Naive B cell (primary cell): ENCODE measurements around the gene PSD4. TPM values are rescaled to one million over a fixed set of nuclear protein-coding genes. Genes with fewer than 3 reads are reported as not detected.
A peak's percentile ranks its signal among the peaks of the same experiment; 100 is the strongest.

Source experiments
- ATAC-seq, 2 donors: fragments of 150-1000 bp; cut with Tn5 transposase; 2 replicates each; pipeline ENCODE4 v1.10.0; 2021; ENCODE audit warnings: low read depth in 2 of 2, mild to moderate bottlenecking in 2 of 2, moderate library complexity in 2 of 2
- DNase-seq: peaks from one replicate; pipeline ENCODE4 v3.0.0; 2022
- H3K27ac Mint-ChIP-seq, 6 donors: one replicate each; pipeline ENCODE4 v1.8.0; 2020 to 2022; ENCODE audit warnings: mild to moderate bottlenecking in 6 of 6, mixed read lengths in 6 of 6, moderate library complexity in 5 of 6, inconsistent platforms in 2 of 6
- H3K27me3 Mint-ChIP-seq, 3 donors: one replicate each; pipeline ENCODE4 v1.8.0; 2021 to 2022; ENCODE audit warnings: mixed read lengths in 3 of 3, mild to moderate bottlenecking in 1 of 3
- H3K36me3 Mint-ChIP-seq, 2 donors: one replicate each; pipeline ENCODE4 v1.8.0; 2020 to 2022; ENCODE audit warnings: mixed read lengths in 2 of 2, inconsistent platforms in 1 of 2, mild to moderate bottlenecking in 1 of 2
- H3K4me1 Mint-ChIP-seq, 3 donors: one replicate each; pipeline ENCODE4 v1.8.0; 2020 to 2022; ENCODE audit warnings: mixed read lengths in 3 of 3, inconsistent platforms in 1 of 3, mild to moderate bottlenecking in 1 of 3, moderate library complexity in 1 of 3
- H3K4me3 Mint-ChIP-seq, 8 donors: one replicate each; pipeline ENCODE4 v1.8.0; 2020 to 2022; ENCODE audit warnings: mild to moderate bottlenecking in 8 of 8, mixed read lengths in 8 of 8, moderate library complexity in 8 of 8, inconsistent platforms in 2 of 8
- H3K9me3 Mint-ChIP-seq, 7 donors: one replicate each; pipeline ENCODE4 v1.8.0; 2020 to 2022; ENCODE audit warnings: mixed read lengths in 7 of 7, mild to moderate bottlenecking in 5 of 7, inconsistent platforms in 2 of 7, moderate library complexity in 1 of 7
- polyA plus RNA-seq, 6 donors: library from polyadenylated mRNA; unstranded; fragments of 300-500 nt; fragmentation: Illumina TruSeq; gene quantifications; one replicate each; pipeline ENCODE4 v1.2.3, GENCODE V29; 2021; ENCODE audit warnings: low read depth in 6 of 6

The PSD4 gene
- polyA plus RNA-seq, 6 donors from 2014 or later = 16.2 to 47.5 (median 29.1) TPM

DNA sequence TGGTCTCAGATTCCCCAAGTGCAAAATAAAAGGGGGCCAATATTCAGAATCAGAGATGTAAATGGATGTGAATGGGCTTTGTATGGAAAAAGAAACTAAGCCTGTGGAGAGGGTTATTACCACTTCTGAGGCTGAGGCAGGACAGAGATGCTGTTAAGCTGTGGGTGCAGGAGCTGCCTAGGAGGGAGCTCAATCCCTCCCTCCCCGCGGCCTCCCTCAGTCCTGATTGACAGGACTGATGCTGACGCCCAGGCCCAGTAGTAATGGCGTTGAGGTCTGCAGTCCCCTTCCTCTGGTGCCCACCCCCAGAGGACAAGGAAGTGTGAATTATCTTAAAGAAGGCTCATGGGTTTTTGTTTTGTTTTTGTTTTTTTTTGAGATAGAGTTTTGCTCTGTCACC, 40.4 kb downstream of the PSD4 start:
- Mint-ChIP-seq H3K4me3 (no peak overlapping the region), H3K9me3 (no peaks in the 10 kb centered on the region), H3K36me3 (no peaks in the 10 kb centered on the region), H3K27me3 (peaks cover 8 to 32% (median 27%) of the 10 kb centered on the region in 3 donors), H3K27ac (peak overlapping the region in 1 of 6 donors; percentile 54), H3K4me1 (peaks cover 25 to 26% (median 25%) of the 10 kb centered on the region in 3 donors)
- ATAC-seq (no peak), DNase-seq (no peak)

DNA sequence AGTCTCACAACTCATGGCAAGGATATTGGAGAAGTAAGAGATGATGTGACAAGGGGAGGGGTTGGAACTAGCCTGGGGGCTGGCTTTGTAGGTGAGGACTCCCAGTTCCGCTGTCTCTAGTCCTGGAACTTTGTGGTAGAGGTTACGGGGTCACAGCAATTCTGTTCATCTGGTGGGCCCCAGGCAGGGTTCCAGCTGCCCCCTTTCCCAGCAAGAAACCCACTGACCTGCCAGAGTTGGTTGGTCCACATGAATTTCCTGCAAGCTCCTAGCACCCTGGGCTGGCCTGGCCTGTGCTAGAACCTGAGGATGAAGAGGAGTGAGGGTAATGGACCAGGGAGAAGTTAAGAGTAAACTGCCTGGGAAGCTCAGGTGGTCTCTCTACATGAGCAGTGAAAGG, 41.3 kb downstream of the PSD4 start:
- H3K27ac Mint-ChIP-seq = no peak overlapping the region
- no peaks in the 10 kb centered on the region for H3K36me3 Mint-ChIP-seq
- no peak overlapping the region for H3K4me3 Mint-ChIP-seq
- H3K9me3 Mint-ChIP-seq = no peaks in the 10 kb centered on the region
- no peak for DNase-seq
- no peak for ATAC-seq
- peaks cover 8 to 32% (median 27%) of the 10 kb centered on the region in 3 donors for H3K27me3 Mint-ChIP-seq
- H3K4me1 Mint-ChIP-seq = peaks cover 23 to 26% (median 25%) of the 10 kb centered on the region in 3 donors

DNA sequence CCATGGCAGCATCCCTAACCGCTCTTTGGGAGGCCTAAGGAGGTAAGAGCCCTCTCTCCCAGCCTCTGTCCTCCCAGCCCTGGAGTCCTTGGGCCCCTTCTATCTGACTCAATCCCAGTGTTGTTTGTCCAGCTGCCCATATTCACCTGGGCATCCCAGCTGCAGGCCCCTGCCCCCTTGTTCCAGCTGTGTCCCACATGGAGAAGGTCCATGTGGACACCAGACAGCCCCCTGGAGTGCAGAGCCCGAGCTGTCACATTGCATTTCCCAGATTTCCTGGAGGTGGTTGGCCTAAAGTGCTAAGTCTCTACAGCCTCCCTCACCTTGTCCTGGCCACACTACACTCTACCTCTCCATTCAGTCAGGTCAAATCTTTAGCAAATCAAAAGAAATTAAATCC, 42.5 kb downstream of the PSD4 start:
- DNase-seq = no peak
- no peaks in the 10 kb centered on the region for H3K9me3 Mint-ChIP-seq
- peaks cover 19 to 26% (median 25%) of the 10 kb centered on the region in 3 donors for H3K4me1 Mint-ChIP-seq
- H3K27ac Mint-ChIP-seq = no peak overlapping the region
- ATAC-seq = no peak
- H3K4me3 Mint-ChIP-seq = no peak overlapping the region
- no peaks in the 10 kb centered on the region for H3K36me3 Mint-ChIP-seq
- H3K27me3 Mint-ChIP-seq = peaks cover 8 to 32% (median 27%) of the 10 kb centered on the region in 3 donors

DNA sequence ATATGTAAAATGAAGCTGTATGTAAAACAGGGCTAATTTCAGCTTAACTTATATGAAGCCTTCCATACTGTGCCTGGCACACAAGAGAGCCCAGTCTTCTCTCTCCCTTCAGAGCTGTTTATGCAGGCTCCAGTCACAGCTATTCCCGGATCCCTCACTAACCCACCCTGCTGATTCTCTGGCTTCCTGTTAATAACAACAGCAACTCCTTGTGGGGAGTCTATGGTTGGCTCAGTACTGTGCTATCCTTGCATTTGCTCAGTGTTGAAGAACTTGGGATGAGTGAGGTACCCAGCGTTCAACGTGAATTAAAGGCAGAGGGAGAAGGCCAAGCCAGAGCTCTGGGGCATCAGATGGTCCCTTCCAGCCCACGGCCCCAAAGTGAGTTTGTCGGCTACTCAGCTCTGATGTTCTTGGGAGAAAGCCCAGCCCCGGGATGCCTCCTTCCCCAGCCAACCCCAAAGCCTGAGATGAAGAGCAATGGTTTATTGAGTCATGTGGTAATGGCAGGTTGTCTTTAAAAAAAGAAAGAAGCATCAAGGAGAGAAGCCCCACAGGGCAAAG, 43.2 kb downstream of the PSD4 start:
- H3K27ac Mint-ChIP-seq = peak overlapping the region in 3 of 6 donors; percentile 32 to 78 (median 34)

DNA sequence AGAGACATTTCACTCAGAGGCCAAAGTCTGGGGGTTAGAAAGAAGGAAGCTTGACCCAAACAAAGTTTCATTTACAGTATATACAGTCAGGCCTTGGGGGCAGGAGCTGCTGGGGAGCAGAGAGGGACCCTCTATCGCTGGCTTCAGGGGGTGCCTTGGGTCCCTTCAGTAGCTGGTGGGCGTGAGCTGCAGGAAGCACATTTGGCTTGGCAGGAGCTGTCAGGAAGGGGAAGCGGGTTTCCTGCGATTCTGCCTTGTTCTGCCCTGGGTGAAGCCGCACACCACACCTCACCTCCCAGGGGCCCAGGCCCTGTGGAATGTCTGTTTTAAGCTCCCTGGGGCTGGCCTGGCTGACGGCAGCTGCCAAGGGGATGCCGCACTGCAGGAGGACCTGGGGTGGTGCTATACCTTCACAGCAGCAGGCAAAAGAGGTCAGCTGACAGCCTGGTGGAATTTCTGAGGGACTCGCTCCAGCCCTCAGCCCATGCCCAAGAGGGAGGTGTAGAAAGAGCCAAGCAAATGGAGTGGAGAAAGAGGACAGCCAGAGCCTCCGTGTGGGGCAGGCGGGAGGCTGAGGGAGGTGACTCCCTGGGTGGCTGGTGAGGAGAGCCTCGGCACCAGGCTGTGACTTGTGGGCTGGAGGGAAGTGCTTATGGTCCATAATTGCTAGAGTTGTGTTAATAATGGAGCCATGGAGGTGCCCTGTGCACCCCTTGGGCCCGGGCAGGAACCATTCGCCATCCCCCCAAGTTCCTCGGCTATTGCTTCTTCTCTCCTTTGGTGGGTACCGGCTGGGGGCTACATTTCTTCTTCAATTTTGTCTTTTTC, 43.9 kb downstream of the PSD4 start:
- H3K36me3 Mint-ChIP-seq = no peaks in the 10 kb centered on the region
- H3K27ac Mint-ChIP-seq = peak overlapping the region in 2 of 6 donors; percentile 79 to 80
- no peaks in the 10 kb centered on the region for H3K9me3 Mint-ChIP-seq
- no peak for DNase-seq
- peak overlapping the region in 4 of 8 donors; percentile 7 to 34 (median 30) for H3K4me3 Mint-ChIP-seq
- peaks cover 8 to 24% (median 19%) of the 10 kb centered on the region in 3 donors for H3K27me3 Mint-ChIP-seq
- peak; percentile 25 to 50 for ATAC-seq
- H3K4me1 Mint-ChIP-seq = peaks cover 19 to 25% (median 21%) of the 10 kb centered on the region in 3 donors

More for the DNA sequence above, 43.2 kb downstream of the PSD4 start:
- Mint-ChIP-seq H3K36me3 (no peaks in the 10 kb centered on the region), H3K4me1 (peaks cover 19 to 25% (median 24%) of the 10 kb centered on the region in 3 donors), H3K4me3 (peak overlapping the region in 2 of 8 donors; percentile 32 to 34), H3K27me3 (peaks cover 8 to 30% (median 26%) of the 10 kb centered on the region in 3 donors), H3K9me3 (no peaks in the 10 kb centered on the region)
- DNase-seq = no peak
- no peak for ATAC-seq

DNA sequence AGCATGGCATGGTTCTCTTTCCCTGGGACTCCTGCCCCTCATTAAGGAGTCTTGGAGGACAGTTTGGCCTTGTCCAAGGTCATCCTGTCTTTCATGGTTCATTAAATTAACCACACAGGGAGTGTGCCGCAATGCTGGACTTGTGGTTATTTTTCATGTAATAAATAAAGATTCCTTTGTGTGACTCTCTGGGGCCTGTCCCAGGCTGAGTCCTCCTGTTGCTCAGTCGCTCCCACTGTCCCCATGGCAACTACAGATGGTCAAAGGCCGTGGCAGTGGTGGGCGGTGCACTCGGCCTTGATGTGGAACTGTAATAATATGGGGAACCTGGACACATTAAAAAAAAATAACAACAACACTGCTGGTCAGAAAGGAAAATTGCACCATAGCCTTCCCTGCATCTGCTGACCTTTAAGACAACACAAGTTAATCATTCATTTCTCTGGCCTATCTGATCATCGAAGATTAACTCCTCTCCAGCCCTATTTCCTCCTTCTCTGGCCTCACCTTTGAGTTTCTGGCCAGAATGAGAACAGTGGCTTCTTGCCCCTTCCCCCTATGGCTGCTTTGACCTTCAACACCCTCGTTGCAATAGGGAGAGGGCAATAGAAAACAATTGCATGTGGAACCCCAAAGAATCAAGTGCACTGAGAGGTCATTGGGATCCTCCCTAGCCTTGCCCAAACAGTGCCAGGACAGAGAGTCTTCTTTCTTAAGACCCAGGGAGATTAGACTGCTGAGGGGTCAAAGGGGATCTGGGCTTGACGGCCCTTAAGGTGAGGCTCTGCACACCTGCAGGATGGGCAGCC, 44.7 kb downstream of the PSD4 start:
- DNase-seq (no peak), ATAC-seq (no peak)
- Mint-ChIP-seq H3K4me3 (peak overlapping the region in 3 of 8 donors; percentile 3 to 12 (median 4)), H3K36me3 (no peaks in the 10 kb centered on the region), H3K27ac (no peak overlapping the region), H3K4me1 (peaks cover 15 to 22% (median 19%) of the 10 kb centered on the region in 3 donors), H3K9me3 (no peaks in the 10 kb centered on the region), H3K27me3 (peaks cover 4 to 16% (median 11%) of the 10 kb centered on the region in 3 donors)

DNA sequence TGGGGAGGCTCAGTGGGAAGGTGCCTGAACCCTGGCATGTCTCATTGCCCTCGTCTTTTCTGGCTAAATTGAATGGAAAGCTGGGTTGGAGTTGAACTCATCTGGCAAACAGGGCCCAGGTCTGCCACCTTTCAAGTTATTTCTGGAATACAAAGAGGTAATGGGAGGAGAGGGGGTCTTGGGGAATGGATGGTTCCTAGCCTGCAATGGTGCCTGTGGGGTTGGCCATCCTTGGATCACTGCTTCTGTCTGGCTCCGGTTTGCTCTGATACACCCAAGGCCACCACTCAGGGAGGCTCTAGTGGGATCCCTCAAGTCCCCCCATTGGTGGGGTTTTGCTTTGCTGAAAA, 45.3 kb downstream of the PSD4 start:
- Mint-ChIP-seq H3K9me3 (no peaks in the 10 kb centered on the region), H3K27ac (no peak overlapping the region), H3K27me3 (peaks cover 4 to 14% (median 8%) of the 10 kb centered on the region in 3 donors), H3K36me3 (no peaks in the 10 kb centered on the region), H3K4me3 (peak overlapping the region in 1 of 8 donors; percentile 12), H3K4me1 (peaks cover 15 to 22% (median 19%) of the 10 kb centered on the region in 3 donors)
- ATAC-seq (no peak), DNase-seq (no peak)

DNA sequence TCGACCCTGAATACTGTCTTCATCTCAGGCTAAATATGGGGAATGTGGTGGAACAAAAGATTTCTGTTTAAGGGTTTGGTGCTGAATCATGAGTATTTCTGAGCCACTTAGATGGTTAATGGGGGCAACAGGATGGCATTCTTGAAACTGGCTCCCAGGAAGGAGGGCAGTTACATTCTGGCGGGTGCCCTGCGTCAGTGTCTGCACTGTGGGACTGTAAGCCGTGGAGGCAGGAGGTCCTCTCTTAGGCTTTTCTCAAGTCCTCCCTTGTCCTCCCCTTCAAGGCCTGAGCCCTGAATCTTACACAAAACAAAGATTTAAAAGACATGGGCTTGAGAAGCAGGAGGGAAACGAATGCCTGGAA, 45.7 kb downstream of the PSD4 start:
- ATAC-seq = no peak
- H3K36me3 Mint-ChIP-seq = no peaks in the 10 kb centered on the region
- no peak overlapping the region for H3K4me3 Mint-ChIP-seq
- H3K27ac Mint-ChIP-seq = no peak overlapping the region
- H3K27me3 Mint-ChIP-seq = peaks cover 4 to 14% (median 8%) of the 10 kb centered on the region in 3 donors
- peaks cover 15 to 22% (median 19%) of the 10 kb centered on the region in 3 donors for H3K4me1 Mint-ChIP-seq
- no peak for DNase-seq
- no peaks in the 10 kb centered on the region for H3K9me3 Mint-ChIP-seq

DNA sequence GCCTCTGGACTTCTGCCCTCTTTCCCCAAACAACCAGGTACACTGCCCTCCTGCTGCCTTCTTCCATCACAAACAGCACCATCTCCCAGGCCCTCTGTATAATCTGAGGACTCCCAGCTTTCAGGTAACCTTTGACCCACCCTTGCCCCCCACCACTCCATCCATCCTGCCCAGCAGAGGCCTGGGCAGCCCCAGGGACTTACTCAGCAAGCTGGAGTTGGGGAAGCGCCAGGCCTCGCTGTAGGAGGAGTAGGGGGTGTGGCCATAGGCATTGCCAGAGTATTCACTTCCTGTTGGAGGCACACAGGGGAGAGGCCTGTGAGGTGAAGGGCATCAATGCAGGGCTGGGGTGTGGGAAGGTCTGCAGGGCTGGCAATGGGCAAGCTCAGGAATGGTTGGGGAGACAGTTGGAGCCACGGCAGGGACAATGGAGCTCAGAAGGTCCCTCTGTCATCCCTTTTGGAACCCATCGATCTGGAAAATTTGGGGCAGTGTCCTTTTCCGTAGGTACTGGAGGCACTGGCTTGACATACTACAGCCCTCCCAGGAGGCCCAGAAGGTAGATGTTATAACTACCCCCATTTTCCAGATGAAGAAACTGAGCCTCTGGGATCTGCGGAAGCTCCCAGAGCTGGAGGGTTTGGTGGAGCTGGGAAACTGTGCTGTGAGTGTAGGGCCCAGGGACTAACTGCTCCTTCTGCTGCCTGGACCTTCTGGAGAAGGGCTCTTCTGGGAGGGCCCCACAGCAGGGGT, 46.3 kb downstream of the PSD4 start:
- Mint-ChIP-seq H3K4me3 (no peak overlapping the region), H3K27ac (no peak overlapping the region), H3K4me1 (peaks cover 15 to 22% (median 19%) of the 10 kb centered on the region in 3 donors), H3K27me3 (peaks cover 4 to 14% (median 8%) of the 10 kb centered on the region in 3 donors), H3K9me3 (no peaks in the 10 kb centered on the region), H3K36me3 (no peaks in the 10 kb centered on the region)
- DNase-seq (no peak), ATAC-seq (no peak)

DNA sequence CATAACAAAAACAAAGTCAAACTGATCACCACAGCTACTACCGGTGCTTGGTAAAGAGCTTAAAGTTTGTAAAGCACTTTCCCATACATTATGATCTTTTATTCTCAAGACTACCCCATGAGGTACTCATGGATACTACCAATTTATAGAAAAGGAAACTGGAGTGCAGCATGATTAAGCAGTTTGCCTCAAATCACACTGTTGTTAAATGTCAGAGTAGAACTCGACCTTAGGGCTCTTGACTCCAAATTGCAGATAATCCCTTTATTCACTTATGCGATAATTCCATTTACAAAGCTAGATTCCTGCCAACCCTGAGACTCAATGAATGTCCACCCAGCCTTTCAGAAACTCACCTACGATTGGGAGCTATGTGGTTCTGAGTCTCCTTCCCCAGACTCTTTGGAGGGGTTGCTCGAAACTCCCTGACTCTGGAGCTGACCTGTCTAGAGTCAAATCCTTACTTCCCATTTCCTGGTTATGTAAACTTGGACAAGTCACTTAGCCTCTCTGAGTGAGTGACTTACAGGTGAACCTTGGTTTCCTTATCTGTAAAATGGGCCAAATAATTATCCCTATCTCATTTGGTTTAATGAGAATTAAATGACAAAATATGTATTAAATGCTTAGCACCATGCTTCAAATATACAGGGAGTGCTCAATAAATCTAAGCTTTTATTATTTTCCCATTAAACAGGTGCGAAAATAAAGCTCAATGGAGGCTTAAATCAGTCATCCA, 47.4 kb downstream of the PSD4 start:
- H3K36me3 Mint-ChIP-seq = no peaks in the 10 kb centered on the region
- peaks cover 15 to 22% (median 19%) of the 10 kb centered on the region in 3 donors for H3K4me1 Mint-ChIP-seq
- ATAC-seq (no peak), DNase-seq (no peak)
- H3K27me3 Mint-ChIP-seq = peaks cover 4 to 14% (median 8%) of the 10 kb centered on the region in 3 donors
- no peaks in the 10 kb centered on the region for H3K9me3 Mint-ChIP-seq
- H3K27ac Mint-ChIP-seq = no peak overlapping the region
- H3K4me3 Mint-ChIP-seq = no peak overlapping the region

DNA sequence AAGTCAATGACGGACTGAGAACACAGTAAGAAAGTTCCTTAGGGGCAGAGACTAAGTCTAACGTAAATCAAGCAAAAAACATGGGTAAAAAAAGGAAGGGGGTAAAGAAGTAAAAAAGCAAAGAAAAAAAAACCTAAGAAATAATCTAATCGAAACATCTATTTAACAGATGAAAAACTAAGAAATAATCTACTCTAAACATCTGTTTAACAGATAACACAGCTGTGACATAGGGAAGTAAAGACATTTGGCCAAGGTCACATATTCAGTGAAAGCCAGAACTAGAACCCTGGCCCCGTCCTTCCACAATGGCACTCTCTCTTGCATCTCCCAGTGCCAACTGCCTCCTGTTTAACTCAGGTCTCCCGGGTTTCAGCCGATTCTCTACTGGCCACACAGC, 48.1 kb downstream of the PSD4 start:
- no peaks in the 10 kb centered on the region for H3K36me3 Mint-ChIP-seq
- no peak overlapping the region for H3K27ac Mint-ChIP-seq
- no peaks in the 10 kb centered on the region for H3K9me3 Mint-ChIP-seq
- H3K4me3 Mint-ChIP-seq = no peak overlapping the region
- H3K4me1 Mint-ChIP-seq = peaks cover 15 to 19% (median 18%) of the 10 kb centered on the region in 3 donors
- H3K27me3 Mint-ChIP-seq = peaks cover 4 to 11% (median 8%) of the 10 kb centered on the region in 3 donors
- DNase-seq = no peak
- no peak for ATAC-seq

DNA sequence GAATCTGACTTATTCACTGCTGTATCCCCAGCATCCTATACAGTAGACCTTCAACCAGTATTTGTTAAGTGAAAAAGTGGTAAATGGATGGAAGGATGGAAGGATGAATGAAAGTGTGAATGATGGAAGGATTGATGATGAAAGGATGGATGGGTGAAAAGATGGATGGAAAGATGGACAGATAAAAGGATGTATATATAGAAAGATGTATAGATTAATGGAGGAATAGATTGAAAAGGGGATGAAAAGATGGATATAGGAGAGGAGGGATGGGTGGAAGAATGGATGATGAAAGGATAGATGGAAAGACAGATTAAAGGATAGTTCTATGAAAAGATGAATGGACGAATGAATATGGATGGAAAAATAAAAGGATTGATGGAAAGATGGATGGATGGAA, 50.0 kb downstream of the PSD4 start:
- Mint-ChIP-seq H3K4me3 (no peak overlapping the region), H3K9me3 (no peaks in the 10 kb centered on the region)
- ATAC-seq = no peak

More for the DNA sequence above, 50.0 kb downstream of the PSD4 start:
- Mint-ChIP-seq H3K36me3 (no peaks in the 10 kb centered on the region), H3K27me3 (no peaks in the 10 kb centered on the region), H3K27ac (no peak overlapping the region), H3K4me1 (no peaks in the 10 kb centered on the region)
- no peak for DNase-seq
